ENCODE data around the gene CKMT1B. TPM values are rescaled to one million over a fixed set of nuclear protein-coding genes. Genes with fewer than 3 reads are reported as not detected.
"Not testable (repeated sequence)": the region's sequence is repeated elsewhere in the genome, so short reads cannot be mapped to it uniquely, and the experiment has no call there.

The CKMT1B gene
- total and polyA plus RNA-seq, 8 donors = 14.0 to 118 (median 34.1) TPM

- H3K27me3 ChIP-seq; H3K4me3 ChIP-seq; DNase-seq; intact Hi-C loops (cut with DNase I; ENCODE audit: low total_unique reads); H3K4me1 ChIP-seq; H3K36me3 ChIP-seq; H3K27ac ChIP-seq; H3K9me3 ChIP-seq: not testable (repeated sequence)
- 71 to 97% (median 82%) methylated on average over 6 of the region's 6 CpGs for WGBS, 5 donors
These were observed 5.3 kb downstream of the CKMT1B start for GRCh38 chr15:43599131-43599530.

GRCh38 chr15:43600200-43600599, 6.4 kb downstream of the CKMT1B start:
- DNase-seq; H3K27ac ChIP-seq; intact Hi-C loops (cut with DNase I; ENCODE audit: low total_unique reads); H3K36me3 ChIP-seq; H3K9me3 ChIP-seq; H3K4me3 ChIP-seq; H3K4me1 ChIP-seq; H3K27me3 ChIP-seq: not testable (repeated sequence)
- no CpG with 5 or more reads among the region's 2 CpGs for WGBS, 5 donors

- not testable (repeated sequence) for H3K27ac ChIP-seq
These were observed 8.4 kb downstream of the CKMT1B start for GRCh38 chr15:43602233-43602632.

GRCh38 chr15:43617750-43618149, 23.9 kb downstream of the CKMT1B start:
- H3K36me3 ChIP-seq; H3K9me3 ChIP-seq; H3K4me1 ChIP-seq; H3K27ac ChIP-seq; intact Hi-C loops (cut with DNase I; ENCODE audit: low total_unique reads); DNase-seq; H3K4me3 ChIP-seq; H3K27me3 ChIP-seq: not testable (repeated sequence)
- 61 to 80% (median 69%) methylated on average over 2 to 3 of the region's 8 CpGs; no CpG with 5 or more reads in 1 of the 5 donors for WGBS, 5 donors

More at GRCh38 chr15:43602233-43602632, 8.4 kb downstream of the CKMT1B start:
- intact Hi-C loops (cut with DNase I; ENCODE audit: low total_unique reads); H3K9me3 ChIP-seq; H3K4me1 ChIP-seq; H3K4me3 ChIP-seq; H3K36me3 ChIP-seq; H3K27me3 ChIP-seq: not testable (repeated sequence)
- peak in 1 of 2 donors; percentile 3 for DNase-seq
- WGBS, 5 donors = 64 to 85% (median 80%) methylated on average over 6 of the region's 6 CpGs

GRCh38 chr15:43618700-43619099, 24.9 kb downstream of the CKMT1B start, which contains the start of gene STRC:
Gene STRC (minus strand): TSS chr15:43618800. CDS start chr15:43618722, 78 bp downstream.
- H3K27me3 ChIP-seq; H3K4me1 ChIP-seq; intact Hi-C loops (cut with DNase I; ENCODE audit: low total_unique reads); H3K9me3 ChIP-seq; DNase-seq; H3K36me3 ChIP-seq; H3K27ac ChIP-seq; H3K4me3 ChIP-seq: not testable (repeated sequence)
- no CpG with 5 or more reads among the region's 2 CpGs for WGBS, 5 donors

GRCh38 chr15:43622068-43622799, 28.4 kb downstream of the CKMT1B start:
- whole genome bisulfite sequencing, 5 donors = 58 to 78% (median 64%) methylated on average over 3 to 6 of the region's 7 CpGs
- peaks cover 0 to 13% (median 0%) of the 10 kb centered on the region in 3 donors for H3K27me3 ChIP-seq
- H3K9me3 ChIP-seq; H3K4me3 ChIP-seq; intact Hi-C loops (cut with DNase I; ENCODE audit: low total_unique reads); H3K36me3 ChIP-seq; H3K27ac ChIP-seq; DNase-seq; H3K4me1 ChIP-seq: not testable (repeated sequence)

GRCh38 chr15:43625106-43625505, 31.3 kb downstream of the CKMT1B start:
- H3K27me3 ChIP-seq = peaks cover 0 to 13% (median 0%) of the 10 kb centered on the region in 3 donors
- no peak overlapping the region for H3K27ac ChIP-seq
- H3K9me3 ChIP-seq = no peaks in the 10 kb centered on the region
- no peak for DNase-seq
- no peak for TF ChIP-seq POLR2AphosphoS5 (IDR thresholded peaks at IDR 0.05)
- TF ChIP-seq CTCF (IDR thresholded peaks at IDR 0.05) = no peak
- TF ChIP-seq EP300 (IDR thresholded peaks at IDR 0.05) = no peak
- no peak for TF ChIP-seq POLR2A (IDR thresholded peaks at IDR 0.05)
- 19 to 24% (median 23%) methylated on average over 5 of the region's 5 CpGs for WGBS, 5 donors
- intact Hi-C loops (cut with DNase I; ENCODE audit: low total_unique reads) = no loop called here
- no peaks in the 10 kb centered on the region for H3K36me3 ChIP-seq
- no peaks in the 10 kb centered on the region for H3K4me1 ChIP-seq
- no peak overlapping the region for H3K4me3 ChIP-seq

GRCh38 chr15:43626937-43627336, 33.1 kb downstream of the CKMT1B start:
- H3K4me1 ChIP-seq; H3K9me3 ChIP-seq; intact Hi-C loops (cut with DNase I; ENCODE audit: low total_unique reads); DNase-seq; H3K27ac ChIP-seq; H3K4me3 ChIP-seq; H3K36me3 ChIP-seq: not testable (repeated sequence)
- H3K27me3 ChIP-seq = peaks cover 0 to 13% (median 0%) of the 10 kb centered on the region in 3 donors

GRCh38 chr15:43638464-43639204, 44.8 kb downstream of the CKMT1B start:
- H3K27ac ChIP-seq; DNase-seq; H3K9me3 ChIP-seq; intact Hi-C loops (cut with DNase I; ENCODE audit: low total_unique reads); H3K36me3 ChIP-seq; H3K4me3 ChIP-seq; H3K27me3 ChIP-seq; H3K4me1 ChIP-seq: not testable (repeated sequence)
- WGBS, 5 donors = 81 to 94% (median 90%) methylated on average over 8 of the region's 8 CpGs
